A673 (cell line): ENCODE data around the gene SERPINB13. TPM values are rescaled to one million over a fixed set of nuclear protein-coding genes. Genes with fewer than 3 reads are reported as not detected.

Experiments used
- BruUV-seq: library from RNA; stranded (reverse); fragments of 400-500 nt; replicated peaks from 2 replicates; lab custom pipeline; 2021; lab: Mats Ljungman, UMichigan
- CTCF ChIA-PET: fragments of 300-600 bp; sonication (Branson Sonifier 250); formaldehyde crosslinking; loops from one replicate; lab custom pipeline; 2022; ENCODE audit warnings: antibody characterized with exemption; lab: Charles Lee
- POLR2A ChIA-PET: fragments of 300-600 bp; sonication (Branson Sonifier 250); formaldehyde crosslinking; loops from one replicate; lab custom pipeline; 2022; ENCODE audit warnings: antibody characterized with exemption; ENCODE audit not compliant: low non-redundant PET; lab: Charles Lee
- DNase-seq: peaks from one replicate; pipeline ENCODE4 v3.0.0-alpha.2; 2015; ENCODE audit warnings: low spot score
- H3K27ac ChIP-seq: fragments of 200-600 bp; sonication (generic); 2 replicates; pipeline ENCODE4 v1.5.1; 2016; ENCODE audit warnings: mixed run types, low read depth, mild to moderate bottlenecking, mixed read lengths, antibody characterized with exemption, low read length; ENCODE audit not compliant: poor library complexity, severe bottlenecking
- H3K27me3 ChIP-seq: fragments of 200-600 bp; sonication (generic); replicated peaks from 2 replicates; pipeline ENCODE4 v1.6.1; 2017; ENCODE audit warnings: mixed run types, low read depth, mild to moderate bottlenecking, mixed read lengths, antibody characterized with exemption, low read length; ENCODE audit not compliant: insufficient read depth, poor library complexity
- H3K36me3 ChIP-seq: fragments of 200-600 bp; sonication (generic); 2 replicates; pipeline ENCODE4 v1.6.1; 2016; ENCODE audit warnings: mixed run types, mild to moderate bottlenecking, mixed read lengths, antibody characterized with exemption, low read length; ENCODE audit not compliant: insufficient read depth, poor library complexity, severe bottlenecking
- H3K4me1 ChIP-seq: fragments of 200-600 bp; sonication (generic); 2 replicates; pipeline ENCODE4 v1.6.1; 2017; ENCODE audit warnings: mixed run types, mild to moderate bottlenecking, mixed read lengths, antibody characterized with exemption, low read length; ENCODE audit not compliant: insufficient read depth, poor library complexity, severe bottlenecking
- H3K4me3 ChIP-seq: fragments of 200-600 bp; sonication (generic); 2 replicates; pipeline ENCODE4 v1.5.1; 2016; ENCODE audit warnings: low read depth, mixed run types, mild to moderate bottlenecking, mixed read lengths, low read length; ENCODE audit not compliant: poor library complexity, severe bottlenecking
- H3K9me3 ChIP-seq: fragments of 200-600 bp; sonication (generic); 2 replicates; pipeline ENCODE4 v1.6.1; 2016; ENCODE audit warnings: mixed run types, low read depth, mild to moderate bottlenecking, mixed read lengths, antibody characterized with exemption, low read length; ENCODE audit not compliant: poor library complexity, severe bottlenecking
- CTCF ChIP-seq: fragments of 300-800, 200-600 bp; sonication (generic); conservative IDR thresholded peaks from 2 replicates; pipeline ENCODE4 v1.5.1; 2017; ENCODE audit warnings: low read depth, mild to moderate bottlenecking, antibody characterized with exemption, low read length, moderate library complexity, mixed read lengths
- EZH2 ChIP-seq: fragments of 200-600 bp; sonication (generic); IDR thresholded peaks from 2 replicates; pipeline ENCODE4 v1.6.1; 2017; ENCODE audit warnings: borderline replicate concordance, low read depth, mild to moderate bottlenecking, mixed read lengths, antibody characterized with exemption, low read length; ENCODE audit not compliant: poor library complexity, severe bottlenecking
- intact Hi-C: fragments of 100-400 bp; cut with micrococcal nuclease; formaldehyde crosslinking; loops from one replicate; pipeline ENCODE4 v1.10.0; 2022; ENCODE audit not compliant: unreplicated experiment
- total RNA-seq: library from RNA; stranded (reverse); gene quantifications from 2 replicates; pipeline ENCODE4 v1.2.3, GENCODE V29; 2021

The SERPINB13 gene
- total RNA-seq, 1 experiment from 2014 or later: 0.49 TPM

- POLR2A ChIA-PET: no interaction called here
Observed at GRCh38 chr18:63606526-63606925, 19.4 kb downstream of the SERPINB13 start.

GRCh38 chr18:63613420-63613819 is 26.3 kb downstream of the SERPINB13 start:
- intact Hi-C loops: no loop called here
- Histone ChIP-seq H3K9me3 (no peaks in the 10 kb centered on the region), H3K4me1 (no peaks in the 10 kb centered on the region), H3K27me3 (no peaks in the 10 kb centered on the region), H3K27ac (no peak overlapping the region), H3K36me3 (no peaks in the 10 kb centered on the region), H3K4me3 (no peak overlapping the region)
- ChIA-PET POLR2A (no interaction called here), CTCF (no interaction called here)
- no peak for TF ChIP-seq EZH2
- BruUV-seq: no TSS peak
- DNase-seq: no peak

More at GRCh38 chr18:63606526-63606925, 19.4 kb downstream of the SERPINB13 start:
- no peaks in the 10 kb centered on the region for H3K9me3 ChIP-seq
- CTCF ChIA-PET: no interaction called here
- no TSS peak for BruUV-seq
- no peaks in the 10 kb centered on the region for H3K4me1 ChIP-seq
- no peaks in the 10 kb centered on the region for H3K27me3 ChIP-seq
- DNase-seq: no peak
- no peaks in the 10 kb centered on the region for H3K36me3 ChIP-seq
- no peak overlapping the region for H3K4me3 ChIP-seq
- TF ChIP-seq CTCF (no peak), EZH2 (no peak)
- H3K27ac ChIP-seq: no peak overlapping the region
- intact Hi-C loops: no loop called here

- Histone ChIP-seq H3K27me3 (no peaks in the 10 kb centered on the region), H3K9me3 (no peaks in the 10 kb centered on the region), H3K36me3 (no peaks in the 10 kb centered on the region), H3K4me3 (no peak overlapping the region), H3K27ac (no peak overlapping the region), H3K4me1 (no peaks in the 10 kb centered on the region)
- no peak for DNase-seq
- ChIA-PET POLR2A (no interaction called here), CTCF (no interaction called here)
- intact Hi-C loops: no loop called here
- no TSS peak for BruUV-seq
- TF ChIP-seq EZH2: no peak
- TF ChIP-seq CTCF: no peak
Observed at GRCh38 chr18:63617049-63617914, 30.1 kb downstream of the SERPINB13 start.

GRCh38 chr18:63617915-63618234 is 30.7 kb downstream of the SERPINB13 start:
- Histone ChIP-seq H3K27me3 (no peaks in the 10 kb centered on the region), H3K4me3 (no peak overlapping the region), H3K4me1 (no peaks in the 10 kb centered on the region), H3K9me3 (no peaks in the 10 kb centered on the region), H3K36me3 (no peaks in the 10 kb centered on the region), H3K27ac (no peak overlapping the region)
- BruUV-seq: no TSS peak
- TF ChIP-seq EZH2: no peak
- no peak for TF ChIP-seq CTCF
- CTCF ChIA-PET: no interaction called here
- intact Hi-C loops: no loop called here
- DNase-seq: no peak
- POLR2A ChIA-PET: no interaction called here
